Glomerular endothelial cell (primary cell): ENCODE results near the gene DNAH3. TPM values are rescaled to one million over a fixed set of nuclear protein-coding genes. Genes with fewer than 3 reads are reported as not detected.
A peak's percentile ranks its signal among the peaks of the same experiment; 100 is the strongest.
"Not testable (repeated sequence)": the region's sequence is repeated elsewhere in the genome, so short reads cannot be mapped to it uniquely, and the experiment has no call there.

Experiments used
- DNase-seq: peaks from one replicate; pipeline ENCODE4 v3.0.0-alpha.2; 2011; ENCODE audit warnings: low read depth, low spot score; ENCODE audit errors: extremely low read depth
- total RNA-seq: library from RNA; depleted of rRNA; stranded (reverse); fragments of >200 nt; gene quantifications from 2 replicates; pipeline ENCODE4 v1.2.3, GENCODE V29; 2015

Gene DNAH3
- total RNA-seq, 1 donor from 2014 or later: not detected

GRCh38 chr16:21169249-21169981, 18.8 kb upstream of the DNAH3 start:
- DNase-seq: no peak

GRCh38 chr16:21167929-21168602, 17.4 kb upstream of the DNAH3 start:
- DNase-seq: no peak

GRCh38 chr16:21167360-21167759, 16.7 kb upstream of the DNAH3 start:
- DNase-seq: no peak

- DNase-seq: no peak
Observed at GRCh38 chr16:21166561-21166961, 15.9 kb upstream of the DNAH3 start.

- no peak for DNase-seq
Observed at GRCh38 chr16:21164521-21165168, 14.0 kb upstream of the DNAH3 start.

GRCh38 chr16:21163576-21163975, 12.9 kb upstream of the DNAH3 start:
- no peak for DNase-seq

- no peak for DNase-seq
Observed at GRCh38 chr16:21162661-21163151, 12.1 kb upstream of the DNAH3 start.

- no peak for DNase-seq
Observed at GRCh38 chr16:21161211-21161610, 10.6 kb upstream of the DNAH3 start.

- no peak for DNase-seq
Observed at GRCh38 chr16:21160276-21160675, 9.6 kb upstream of the DNAH3 start.

- no peak for DNase-seq
Observed at GRCh38 chr16:21159281-21159951, 8.8 kb upstream of the DNAH3 start.

GRCh38 chr16:21158208-21159110, 7.8 kb upstream of the DNAH3 start, which contains the start of gene LDAF1:
Gene LDAF1, plus strand, starts transcription at chr16:21158674. Its CDS starts 2,509 bp downstream, at chr16:21161183.
- no peak for DNase-seq

- no peak for DNase-seq
Observed at GRCh38 chr16:21157632-21158031, 7.0 kb upstream of the DNAH3 start.

- DNase-seq: peak; percentile 52
Observed at GRCh38 chr16:21156767-21157467, 6.3 kb upstream of the DNAH3 start.

GRCh38 chr16:21156011-21156410, 5.4 kb upstream of the DNAH3 start:
- not testable (repeated sequence) for DNase-seq

GRCh38 chr16:21153124-21153729, 2.6 kb upstream of the DNAH3 start:
- not testable (repeated sequence) for DNase-seq

GRCh38 chr16:21152160-21153030, 1.7 kb upstream of the DNAH3 start:
- not testable (repeated sequence) for DNase-seq

GRCh38 chr16:21145738-21146137, 4.9 kb downstream of the DNAH3 start:
- DNase-seq: no peak

GRCh38 chr16:21134053-21134452, 16.6 kb downstream of the DNAH3 start:
- DNase-seq: no peak
